Gastrocnemius medialis (tissue), 4 donors: ENCODE measurements around the gene WNT10A. TPM values are rescaled to one million over a fixed set of nuclear protein-coding genes. Genes with fewer than 3 reads are reported as not detected.
A peak's percentile ranks its signal among the peaks of the same experiment; 100 is the strongest.

Source experiments
- ATAC-seq, 2 donors: fragments of 150-250 bp; one replicate each; pipeline ENCODE4 v1.9.1; 2016
- DNase-seq, 2 donors: peaks; one replicate each; pipeline ENCODE4 v3.0.0-alpha.2; 2019
- H3K27ac ChIP-seq, 4 donors: fragments of 200-600 bp; sonication (generic); 1 replicate in 1 of 4; 2 replicates in 3 of 4; pipeline ENCODE4 v1.5.1; 2016 to 2018; ENCODE audit warnings: mild to moderate bottlenecking in 2 of 4, moderate library complexity in 1 of 4
- H3K27me3 ChIP-seq, 3 donors: fragments of 200-600 bp; sonication (generic) in 2 of 3; 1 replicate in 1 of 3; 2 replicates in 2 of 3; pipeline versions ENCODE4 v1.5.1 to v1.6.0; 2016 to 2019; ENCODE audit warnings: mild to moderate bottlenecking in 1 of 3, moderate library complexity in 1 of 3
- H3K36me3 ChIP-seq, 2 donors: fragments of 200-600 bp; sonication (generic) in 1 of 2; one replicate each; pipeline ENCODE4 v1.5.1; 2017 to 2018
- H3K4me1 ChIP-seq, 2 donors: fragments of 200-600 bp; sonication (generic) in 1 of 2; one replicate each; pipeline ENCODE4 v1.5.1; 2016 to 2017; ENCODE audit warnings: mild to moderate bottlenecking in 2 of 2
- H3K4me3 ChIP-seq, 4 donors: fragments of 200-600 bp; sonication (generic) in 3 of 4; 1 replicate in 1 of 4; 2 replicates in 3 of 4; pipeline ENCODE4 v1.5.1; 2016 to 2019; ENCODE audit warnings: mild to moderate bottlenecking in 2 of 4
- H3K9me3 ChIP-seq, 3 donors: fragments of 200-600 bp; sonication (generic) in 2 of 3; 1 replicate in 1 of 3; 2 replicates in 2 of 3; pipeline ENCODE4 v1.5.1; 2016 to 2019
- CTCF ChIP-seq, 5 experiments: fragments of 450-650 bp in 3 of 5; fragments of 200-600 bp in 2 of 5; sonication (generic) in 2 of 5; IDR thresholded peaks in 4 of 5; conservative IDR thresholded peaks in 1 of 5; 1 replicate in 4 of 5; 2 replicates in 1 of 5; pipeline ENCODE4 v1.5.1; 2016 to 2019; ENCODE audit warnings: antibody characterized with exemption in 5 of 5, mild to moderate bottlenecking in 3 of 5, moderate library complexity in 3 of 5
- POLR2A ChIP-seq, 2 donors: fragments of 450-650 bp; IDR thresholded peaks; one replicate each; pipeline ENCODE4 v1.6.1; 2017; ENCODE audit warnings: antibody characterized with exemption in 2 of 2, mild to moderate bottlenecking in 2 of 2, moderate library complexity in 2 of 2
- in situ Hi-C, 4 donors: fragments of 200-750 bp; cut with MboI; loops; one replicate each; pipeline versions ENCODE4 v1.15.0 to v1.8.0; 2017; ENCODE audit warnings: low sequenced_read_pairs in 4 of 4
- intact Hi-C: fragments of 100-400 bp; cut with DNase I; formaldehyde crosslinking; loops from one replicate; pipeline ENCODE4 v1.15.1; 2023; ENCODE audit warnings: low total_unique reads
- total RNA-seq, 4 donors: library from RNA; depleted of rRNA; stranded (reverse); fragments of >200 nt; gene quantifications; one replicate each; pipeline versions ENCODE4 v1.1.0 to v1.2.3, GENCODE V29; 2016

WNT10A gene
- total RNA-seq = not detected

GRCh38 chr2:218880102-218880858, at the start of gene WNT10A:
WNT10A (plus strand) TSS chr2:218880852; CDS start chr2:218880996, 144 bp downstream.
- DNase-seq (no peak), ATAC-seq (no peak)
- in situ Hi-C loops = no loop called here
- Histone ChIP-seq H3K4me3 (peak within 1 kb of the TSS in 3 of 4 donors; percentile 17 to 32 (median 28)), H3K36me3 (no peaks in the 10 kb centered on the region), H3K4me1 (peaks cover 0 to 10% of the 10 kb centered on the region in 2 donors), H3K27ac (no peak within 1 kb of the TSS), H3K9me3 (no peaks in the 10 kb centered on the region), H3K27me3 (peaks cover 46 to 70% (median 56%) of the 10 kb centered on the region in 3 donors)
- no peak for TF ChIP-seq POLR2A (IDR thresholded peaks at IDR 0.05)
- no peak for TF ChIP-seq CTCF (IDR thresholded peaks at IDR 0.05 in 4 of 5, conservative IDR thresholded peaks at IDR 0.05 in 1 of 5)
- intact Hi-C loops = no loop called here

DNA sequence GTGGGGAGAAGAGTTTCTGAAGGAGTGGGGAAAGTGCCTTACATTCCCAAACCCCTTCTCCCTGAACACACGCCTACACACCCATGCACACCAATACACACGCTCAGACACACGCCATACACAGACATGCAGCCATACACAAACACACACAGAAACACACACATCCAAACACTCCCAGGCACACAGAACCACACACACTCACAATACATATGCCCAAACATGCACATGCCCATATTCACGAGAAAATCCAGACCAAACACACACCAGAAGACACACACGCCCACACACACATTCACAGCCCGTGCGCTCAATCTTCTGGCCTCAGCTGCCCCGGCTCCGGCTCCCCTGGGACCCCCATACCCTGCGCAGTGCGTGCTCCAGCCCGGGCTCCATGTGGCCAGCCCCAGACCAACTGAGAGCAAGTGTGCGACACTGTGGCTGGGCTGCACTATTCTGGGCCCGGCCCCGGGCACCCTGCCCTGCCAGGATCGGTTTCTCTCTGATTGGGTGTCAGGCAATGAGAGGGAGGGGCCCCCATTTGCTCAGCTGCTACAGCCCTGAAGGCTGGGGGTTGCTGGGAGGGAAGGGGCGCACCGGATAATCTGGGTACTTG, 49.2 kb upstream of the WNT10A start, which contains the start of gene PRKAG3:
TSS of gene PRKAG3 (minus strand) at position 426 of the 613 bp plus-strand sequence.
- H3K9me3 ChIP-seq = no peaks in the 10 kb centered on the region
- intact Hi-C loops (loop anchor here (5.0 to 10.0 kb wide), 3 partner anchors 174 to 437 kb away; partner anchors contain the start of genes BCS1L, CTDSP1 and ZNF142), in situ Hi-C loops (loop anchor here in 1 of 4 donors (10.0 kb wide), 1 partner anchor 47 kb away; the partner anchor contains the start of gene CYP27A1)
- DNase-seq (peak; percentile 73 to 88), ATAC-seq (peak; percentile 60 to 62)
- TF ChIP-seq CTCF (IDR thresholded peaks at IDR 0.05 in 4 of 5, conservative IDR thresholded peaks at IDR 0.05 in 1 of 5) = no peak
- TF ChIP-seq POLR2A (IDR thresholded peaks at IDR 0.05) = peak; percentile 81 to 91
- peaks cover 65 to 70% of the 10 kb centered on the region in 2 donors for H3K4me1 ChIP-seq
- no peaks in the 10 kb centered on the region for H3K36me3 ChIP-seq
- no peaks in the 10 kb centered on the region for H3K27me3 ChIP-seq
- peak within 1 kb of the TSS; percentile 95 for H3K27ac ChIP-seq
- peak within 1 kb of the TSS; percentile 51 to 66 (median 52) for H3K4me3 ChIP-seq

- Histone ChIP-seq H3K27ac (peak overlapping the region; percentile 95), H3K4me3 (peak overlapping the region; percentile 51 to 66 (median 52)), H3K36me3 (no peaks in the 10 kb centered on the region), H3K9me3 (no peaks in the 10 kb centered on the region), H3K27me3 (no peaks in the 10 kb centered on the region), H3K4me1 (peaks cover 65 to 66% of the 10 kb centered on the region in 2 donors)
- intact Hi-C loops = loop anchor here (1.0 to 10.0 kb wide), 5 partner anchors 26 to 543 kb away; partner anchors contain the start of genes BCS1L, CTDSP1 and ZNF142
- ATAC-seq (peak; percentile 23 to 35), DNase-seq (peak in 1 of 2 donors; percentile 60)
- no peak for TF ChIP-seq POLR2A (IDR thresholded peaks at IDR 0.05)
- no peak for TF ChIP-seq CTCF (IDR thresholded peaks at IDR 0.05 in 4 of 5, conservative IDR thresholded peaks at IDR 0.05 in 1 of 5)
- in situ Hi-C loops = loop anchor here in 1 of 4 donors (10.0 kb wide), 1 partner anchor 47 kb away; the partner anchor contains the start of gene CYP27A1
These were observed 48.6 kb upstream of the WNT10A start for GRCh38 chr2:218832081-218832480.

DNA sequence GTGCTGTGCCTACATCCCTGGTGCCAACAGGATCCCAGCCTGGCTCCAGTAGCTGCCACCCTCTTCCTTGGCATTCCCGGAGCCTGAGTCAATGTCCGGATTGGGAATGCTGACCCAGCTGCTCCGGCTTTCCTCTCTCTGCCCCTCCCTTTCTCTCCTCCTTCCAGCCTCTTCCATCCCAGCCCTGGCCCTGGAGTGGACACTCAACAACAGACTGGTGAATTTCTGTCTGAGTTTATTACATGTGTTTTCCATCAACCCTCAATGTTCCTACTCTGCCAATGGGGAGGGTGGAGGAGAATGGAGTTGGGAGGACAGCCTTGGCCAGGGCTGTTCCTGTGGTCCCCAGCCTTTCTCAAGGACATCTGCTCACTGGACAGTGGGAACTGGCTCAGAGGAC, 48.1 kb upstream of the WNT10A start:
- H3K27me3 ChIP-seq = no peaks in the 10 kb centered on the region
- peak overlapping the region; percentile 95 for H3K27ac ChIP-seq
- intact Hi-C loops (loop anchor here (1.0 to 10.0 kb wide), 5 partner anchors 26 to 544 kb away; partner anchors contain the start of genes BCS1L, CTDSP1 and ZNF142), in situ Hi-C loops (loop anchor here in 1 of 4 donors (10.0 kb wide), 1 partner anchor 48 kb away; the partner anchor contains the start of gene CYP27A1)
- no peak for TF ChIP-seq POLR2A (IDR thresholded peaks at IDR 0.05)
- no peak for TF ChIP-seq CTCF (IDR thresholded peaks at IDR 0.05 in 4 of 5, conservative IDR thresholded peaks at IDR 0.05 in 1 of 5)
- ATAC-seq (peak; percentile 66 to 76), DNase-seq (peak; percentile 77 to 91)
- peaks cover 64 to 65% of the 10 kb centered on the region in 2 donors for H3K4me1 ChIP-seq
- H3K36me3 ChIP-seq = no peaks in the 10 kb centered on the region
- H3K9me3 ChIP-seq = no peaks in the 10 kb centered on the region
- no peak overlapping the region for H3K4me3 ChIP-seq
